GM18519 (cell line): ENCODE measurements around the gene NIF3L1.
"Not testable (repeated sequence)": the region's sequence is repeated elsewhere in the genome, so short reads cannot be mapped to it uniquely, and the experiment has no call there.

Source experiments
- ATAC-seq: cut with Tn5 transposase; IDR thresholded peaks from one replicate; pipeline ENCODE4 v1.9.1; 2021; ENCODE audit warnings: mild to moderate bottlenecking, moderate library complexity; ENCODE audit not compliant: unreplicated experiment, low FRiP score

Gene NIF3L1

DNA sequence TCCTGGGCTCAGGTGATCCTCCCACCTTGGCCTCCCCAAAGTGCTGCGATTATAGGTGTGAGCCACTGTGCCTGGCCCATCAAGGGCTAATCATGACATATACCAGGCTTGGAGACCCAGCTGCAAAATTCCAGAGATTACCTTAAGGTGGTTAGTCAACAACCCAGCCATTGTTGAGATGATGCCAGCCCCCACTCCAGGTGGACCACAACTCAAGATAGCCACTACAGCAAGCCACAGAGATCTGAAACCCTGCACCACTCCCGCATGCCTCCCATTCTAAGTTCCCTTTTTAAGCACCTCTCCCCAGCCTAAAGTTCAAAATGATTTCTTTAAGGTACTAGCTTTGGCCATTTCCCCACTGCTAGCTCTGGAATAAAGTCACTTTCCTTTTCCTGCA is 20.2 kb upstream of the NIF3L1 start:
- ATAC-seq, result no peak

DNA sequence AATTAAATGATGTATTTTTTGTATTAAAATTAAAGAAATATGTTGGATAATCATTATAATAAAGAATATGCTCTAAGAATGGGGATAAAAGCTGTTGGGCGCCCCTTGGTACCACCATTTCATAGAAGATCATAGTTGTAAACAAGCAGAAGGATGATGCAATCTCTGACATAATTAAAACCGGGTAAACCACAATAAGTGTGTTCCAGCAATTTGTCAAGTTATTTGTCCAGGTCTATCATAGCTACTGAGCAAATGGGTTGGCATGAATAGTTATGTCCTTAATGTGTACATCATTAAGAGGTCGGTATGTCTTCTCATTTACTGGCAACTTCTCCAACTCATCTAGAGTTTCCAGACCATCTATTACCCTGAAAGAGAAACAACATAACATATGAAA is 18.0 kb upstream of the NIF3L1 start:
- ATAC-seq, result no peak

DNA sequence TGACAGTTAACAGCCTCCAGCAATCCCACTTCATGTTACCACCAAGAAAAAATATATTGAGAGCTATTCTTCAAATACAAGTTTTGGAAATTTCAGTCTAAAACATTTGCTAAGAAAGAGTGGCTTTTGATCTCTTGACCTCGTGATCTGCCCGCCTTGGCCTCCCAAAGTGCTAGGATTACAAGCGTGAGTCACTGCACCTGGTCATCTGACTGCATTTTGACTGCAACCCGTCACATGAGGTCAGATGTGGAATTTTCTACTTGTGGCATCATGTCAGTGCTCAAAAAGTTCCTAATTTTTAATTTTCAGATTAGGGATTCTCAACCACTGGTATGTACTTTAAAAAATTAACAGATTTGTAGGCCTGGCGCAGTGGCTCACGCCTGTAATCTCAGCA is 15.6 kb upstream of the NIF3L1 start:
- no peak for ATAC-seq

DNA sequence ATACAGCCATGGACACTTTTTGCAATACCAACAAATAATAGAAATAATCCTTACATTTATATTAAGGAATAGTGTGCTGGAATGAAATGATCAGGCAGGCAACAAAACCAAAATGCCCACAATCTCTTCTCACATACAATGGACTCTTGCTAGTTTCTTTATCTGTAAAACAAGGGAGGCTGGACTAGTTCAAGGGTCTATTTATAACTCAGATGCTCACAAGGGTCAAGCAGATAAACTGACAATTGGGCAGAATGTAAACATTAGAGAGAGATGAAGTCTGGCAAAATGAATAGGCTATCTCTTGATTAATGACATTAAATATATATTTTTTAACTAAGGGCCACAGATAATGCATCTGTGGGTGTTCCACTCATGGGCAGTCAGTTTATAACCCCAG is 11.7 kb upstream of the NIF3L1 start:
- no peak for ATAC-seq

DNA sequence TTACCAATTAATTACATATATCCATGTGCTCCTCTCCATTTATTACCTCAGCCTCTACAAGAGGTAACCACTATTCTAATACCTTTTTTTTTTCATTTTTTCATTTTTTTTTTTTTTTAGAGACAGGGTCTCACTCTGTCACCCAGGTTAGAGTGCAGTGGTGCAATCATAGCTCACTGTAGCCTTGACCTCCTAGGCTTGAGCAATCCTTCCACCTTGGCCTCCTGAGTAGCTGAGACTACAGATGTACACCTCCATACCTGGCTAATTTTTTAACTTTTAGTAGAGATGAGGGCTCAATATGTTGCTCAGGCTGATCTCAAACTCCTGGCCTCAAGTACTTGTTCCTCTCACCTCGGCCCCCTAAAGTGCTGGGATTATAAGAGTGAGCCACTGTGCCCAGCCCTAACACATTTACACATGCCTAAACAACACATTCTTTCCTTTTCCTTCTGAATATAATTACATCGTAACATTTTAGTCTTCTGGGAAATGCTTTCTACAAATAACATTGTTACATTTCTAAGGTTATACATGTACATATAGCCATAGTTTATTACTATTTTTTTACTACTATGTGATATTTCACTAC is 10.8 kb upstream of the NIF3L1 start:
- no peak for ATAC-seq

DNA sequence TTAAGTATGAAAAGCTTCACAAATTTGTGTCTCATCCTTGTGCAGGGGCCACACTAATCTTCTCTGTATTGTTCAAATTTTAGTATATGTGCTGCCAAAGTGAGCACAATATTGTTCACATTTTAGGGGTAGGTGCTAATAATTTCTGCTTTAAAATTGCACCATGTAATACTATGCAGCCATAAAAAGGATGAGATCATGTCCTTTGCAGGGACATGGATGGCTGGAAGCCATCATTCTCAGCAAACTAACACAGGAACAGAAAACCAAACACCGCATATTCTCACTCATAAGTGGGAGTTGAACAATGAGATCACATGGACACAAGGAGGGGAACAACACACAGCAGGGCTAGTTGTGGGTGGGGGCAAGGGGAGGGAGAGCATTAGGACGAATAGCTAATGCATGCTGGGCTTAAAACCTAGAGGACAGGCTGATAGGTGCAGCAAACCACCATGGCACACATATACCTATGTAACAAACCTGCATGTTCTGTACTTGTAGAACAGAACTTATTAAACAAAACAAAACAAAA is 7.4 kb upstream of the NIF3L1 start:
- not testable (repeated sequence) for ATAC-seq

DNA sequence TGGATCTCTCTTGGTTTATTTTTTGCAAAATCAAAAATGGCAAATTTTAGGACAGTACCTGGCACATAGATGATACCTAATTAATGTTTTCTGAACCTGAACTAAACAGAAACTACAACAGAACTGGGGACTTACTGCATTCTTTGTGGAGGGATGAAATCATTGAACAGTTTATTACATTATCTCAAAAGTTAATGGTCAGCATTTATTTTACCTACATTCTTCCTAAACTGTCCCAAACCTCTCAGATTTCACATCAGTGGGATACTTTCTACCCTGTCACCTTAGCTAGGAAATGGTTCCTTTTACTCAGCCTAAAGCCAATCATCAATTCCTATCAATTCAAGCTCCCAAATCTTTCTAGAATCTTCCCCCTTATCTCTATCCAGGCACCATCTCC is 10.3 kb downstream of the NIF3L1 start:
- ATAC-seq, result no peak

DNA sequence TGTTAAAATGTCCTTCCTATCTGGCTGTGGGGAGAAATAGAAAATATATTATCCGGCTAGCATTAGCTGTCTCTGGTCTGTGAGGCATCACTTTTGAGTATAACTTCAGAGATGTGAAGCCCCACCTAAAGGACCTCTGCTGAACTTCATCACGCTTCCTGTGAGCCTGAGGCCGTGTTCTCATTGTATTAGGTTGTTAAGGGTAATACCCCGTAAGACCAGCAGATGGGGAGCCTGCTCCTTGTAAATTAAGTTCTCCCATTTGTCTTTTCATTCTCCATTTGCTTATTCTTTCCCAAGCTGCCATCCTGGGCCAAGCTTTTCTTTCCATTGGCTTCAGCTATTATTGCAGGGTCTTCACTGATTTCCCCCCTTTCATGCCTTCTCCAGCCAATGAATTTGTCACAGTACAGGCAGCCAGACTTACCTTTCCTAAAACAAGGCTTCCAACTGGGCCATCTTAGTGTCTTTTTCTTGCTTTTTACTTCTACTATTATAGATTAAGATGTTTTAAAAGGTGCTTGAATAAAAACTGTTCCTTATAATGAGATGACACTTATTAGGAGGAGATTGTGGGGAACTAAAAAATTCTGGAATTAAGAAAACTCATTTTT is 12.4 kb downstream of the NIF3L1 start:
- peak; percentile 93 for ATAC-seq

DNA sequence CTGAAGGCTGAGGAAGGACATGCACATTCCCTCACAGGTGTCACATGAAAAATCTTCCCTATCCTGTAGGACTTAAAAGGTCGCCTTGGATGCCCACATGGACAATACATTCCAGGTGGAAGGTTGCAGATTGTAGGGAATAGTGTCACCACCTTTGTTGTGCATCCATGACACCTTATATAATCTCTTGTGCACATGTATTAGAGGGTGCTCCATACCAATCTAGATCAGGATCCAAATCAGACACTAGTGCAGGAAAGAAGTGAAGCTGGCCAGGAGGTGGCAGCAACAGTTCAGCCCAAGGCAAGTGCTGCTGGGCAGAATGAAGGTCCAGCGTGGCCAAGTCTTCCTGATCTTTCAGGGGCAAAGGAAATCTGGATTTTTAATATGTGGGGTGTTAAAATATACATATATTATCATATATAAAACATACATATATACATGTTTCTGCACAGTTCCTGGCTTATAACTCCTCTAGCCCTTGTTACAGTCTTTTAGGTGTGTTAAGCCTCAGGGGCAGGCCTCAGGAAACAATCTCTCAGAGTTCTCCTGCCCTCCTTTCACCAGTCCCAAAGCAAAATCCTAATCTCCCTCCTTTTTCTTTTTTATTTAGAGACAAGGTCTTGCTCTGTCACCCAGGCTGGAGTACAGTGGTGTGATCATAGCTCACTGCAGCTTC is 16.6 kb downstream of the NIF3L1 start:
- ATAC-seq, result no peak

DNA sequence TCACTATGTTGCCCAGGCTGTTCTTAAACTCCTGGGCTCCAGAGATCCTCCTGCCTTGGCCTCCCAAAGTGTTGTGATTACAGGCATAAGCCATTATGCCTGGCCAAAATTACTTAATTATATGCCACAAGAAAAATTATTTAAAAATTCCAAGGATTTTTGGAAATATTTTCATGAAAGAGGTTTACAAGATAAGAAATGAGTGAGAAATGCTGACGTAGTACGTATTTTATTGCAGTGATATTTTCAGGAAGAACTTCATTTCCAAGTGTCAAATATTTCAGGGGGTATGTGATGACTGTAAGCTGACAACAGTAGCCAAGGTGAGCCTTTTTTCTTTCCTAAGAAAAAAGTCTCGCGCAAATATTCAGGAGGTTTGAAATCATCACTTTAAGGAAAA is 20.8 kb downstream of the NIF3L1 start:
- ATAC-seq, result no peak

DNA sequence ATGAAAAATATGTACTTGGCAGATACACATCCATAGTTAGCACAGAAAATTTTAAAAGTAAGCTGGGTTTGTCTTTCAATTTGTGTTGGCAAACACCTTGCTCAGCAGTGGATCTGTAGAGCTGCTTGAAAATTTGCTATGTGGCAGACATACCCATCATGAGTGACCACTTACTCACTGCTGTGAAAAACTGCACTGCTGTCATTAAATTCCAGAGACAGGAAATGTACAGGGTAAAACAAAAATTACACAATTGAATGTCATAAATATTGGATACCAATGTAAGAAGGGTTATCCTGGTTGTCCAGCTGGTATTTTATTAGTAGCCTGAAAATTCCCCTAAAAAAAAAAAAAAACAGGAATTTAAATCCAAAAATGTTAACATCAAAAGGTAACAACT is 24.5 kb downstream of the NIF3L1 start:
- no peak for ATAC-seq

DNA sequence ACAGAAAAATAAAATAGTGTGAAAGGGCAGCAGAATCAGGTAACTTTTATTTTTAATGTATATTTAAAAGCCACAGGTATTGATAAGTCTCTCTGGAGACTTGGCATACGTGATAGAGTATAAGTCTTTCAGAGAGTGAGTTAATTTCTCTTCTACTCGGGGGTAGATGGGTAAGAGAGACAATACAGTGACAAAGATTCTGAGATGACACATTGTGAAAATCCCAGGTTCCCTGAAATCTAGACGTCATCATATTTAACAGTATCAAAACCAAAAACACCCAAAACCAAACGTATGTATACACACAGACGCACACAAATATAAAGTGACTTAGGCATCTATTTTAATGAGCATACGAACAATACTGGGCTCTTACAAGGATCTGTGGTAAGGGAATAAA is 33.3 kb downstream of the NIF3L1 start:
- ATAC-seq, result no peak

DNA sequence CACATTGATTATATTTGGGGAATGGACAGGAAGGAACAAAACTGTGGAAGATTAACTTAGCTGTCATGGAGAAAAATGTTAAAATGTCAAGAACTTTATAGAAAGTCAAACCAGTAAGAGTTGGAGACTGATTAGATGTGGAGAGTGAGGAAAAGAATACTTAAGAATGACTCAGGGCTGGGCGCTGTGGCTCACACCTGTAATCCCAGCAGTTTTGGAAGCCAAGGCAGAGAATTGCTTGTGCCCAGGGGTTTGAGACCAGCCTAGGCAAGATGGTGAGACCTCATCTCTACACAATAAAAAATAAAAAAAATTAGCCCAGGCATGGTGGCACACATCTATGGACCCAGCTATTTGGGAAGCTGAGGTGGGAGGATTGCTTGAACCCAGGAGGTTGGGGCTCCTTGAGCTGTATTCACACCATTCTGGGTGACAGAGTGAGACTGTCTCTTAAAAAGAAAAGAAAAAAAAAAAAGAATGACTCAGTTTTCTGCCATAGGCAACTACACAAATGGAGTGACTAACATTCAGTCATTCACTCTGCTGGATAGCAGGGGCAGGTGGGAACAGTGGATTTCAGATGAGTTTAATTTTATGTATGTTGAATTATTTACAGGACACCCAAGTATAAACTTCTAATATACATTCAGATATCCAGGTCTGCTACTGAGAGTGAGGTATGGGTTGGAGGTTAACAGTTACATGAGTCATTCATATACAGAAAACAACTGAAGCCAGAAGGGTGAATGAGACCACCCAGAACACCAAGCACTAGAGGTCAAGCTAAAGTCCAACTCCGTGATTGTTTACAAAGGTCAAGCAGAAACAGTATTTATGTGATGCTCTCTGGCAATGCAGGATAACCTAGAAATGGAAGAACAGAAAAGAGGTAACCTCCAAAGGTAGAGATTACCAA is 40.4 kb downstream of the NIF3L1 start:
- ATAC-seq, result no peak

DNA sequence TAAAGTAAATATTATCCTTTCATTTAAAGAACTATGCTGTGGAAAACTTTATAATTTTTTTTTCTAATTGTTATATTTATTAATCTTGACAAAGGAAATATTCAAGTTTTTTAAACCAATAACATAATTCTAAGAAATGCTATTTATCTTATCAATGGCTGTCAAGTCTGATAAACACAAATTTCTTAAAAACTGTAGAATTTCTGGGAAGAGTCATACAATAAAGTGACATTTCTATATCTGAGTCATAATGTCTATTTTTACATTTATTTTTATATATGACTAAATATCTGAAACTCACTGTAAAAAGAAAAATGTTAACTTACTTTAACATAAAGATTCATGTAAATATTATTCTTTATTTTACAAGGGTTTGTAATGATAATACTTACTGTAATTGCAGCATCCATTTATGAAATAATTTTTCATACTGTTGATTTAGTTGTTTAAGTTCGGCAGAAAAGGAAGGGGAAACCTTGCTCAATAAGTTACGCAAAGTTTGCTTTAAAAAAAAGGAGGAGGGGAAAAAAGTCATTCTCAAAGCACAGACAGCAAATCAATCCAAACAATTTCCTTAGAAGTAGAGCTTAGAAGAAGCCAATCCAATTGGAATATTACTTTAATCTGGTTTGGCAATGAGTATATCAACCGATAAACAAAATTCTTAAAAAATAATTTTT is 41.9 kb downstream of the NIF3L1 start:
- no peak for ATAC-seq

DNA sequence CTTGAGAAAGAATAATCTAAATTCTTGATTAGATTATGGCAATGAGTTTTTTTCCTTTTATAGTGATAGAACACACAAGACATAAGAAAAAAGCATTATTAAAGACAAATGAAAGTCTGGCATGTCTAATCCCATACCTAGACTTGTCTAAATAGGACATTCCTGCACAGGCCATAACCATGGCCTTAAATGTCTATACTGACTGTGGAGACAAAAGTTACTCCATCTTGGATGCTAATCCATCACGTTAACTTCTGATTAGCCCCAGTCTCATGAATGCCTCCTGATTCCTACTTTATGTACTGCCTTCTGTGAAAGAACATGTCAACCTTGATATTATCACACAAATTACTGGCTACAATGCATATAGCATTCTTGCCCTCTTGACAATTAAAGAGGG is 50.7 kb downstream of the NIF3L1 start:
- ATAC-seq, result no peak

DNA sequence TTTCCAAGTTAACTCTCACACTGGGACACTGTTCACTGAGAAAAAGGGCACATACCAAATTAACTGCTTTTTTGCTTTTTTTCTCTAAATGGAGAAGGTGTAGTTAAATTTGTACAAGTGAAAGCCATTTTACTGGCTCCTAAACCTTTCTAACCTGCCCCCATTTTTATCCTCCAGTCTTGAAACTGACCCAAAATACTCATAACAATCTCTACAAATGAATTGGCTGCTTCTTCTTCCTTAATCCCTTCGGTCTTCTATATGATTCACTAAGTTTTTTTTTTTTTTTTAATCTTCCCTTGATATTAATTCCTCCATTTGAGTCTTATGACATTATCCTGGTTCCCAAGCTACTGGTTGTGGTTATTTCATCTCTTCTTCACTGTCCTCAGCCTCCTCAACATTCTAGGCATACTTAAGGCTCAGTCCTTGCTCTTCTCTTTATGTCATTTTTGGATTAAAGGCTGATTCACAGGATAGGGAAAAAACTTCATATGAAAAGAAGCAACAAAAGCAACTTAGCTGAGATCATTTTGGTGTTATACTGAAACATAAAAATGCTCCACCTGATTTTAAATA is 54.4 kb downstream of the NIF3L1 start:
- ATAC-seq, result no peak

DNA sequence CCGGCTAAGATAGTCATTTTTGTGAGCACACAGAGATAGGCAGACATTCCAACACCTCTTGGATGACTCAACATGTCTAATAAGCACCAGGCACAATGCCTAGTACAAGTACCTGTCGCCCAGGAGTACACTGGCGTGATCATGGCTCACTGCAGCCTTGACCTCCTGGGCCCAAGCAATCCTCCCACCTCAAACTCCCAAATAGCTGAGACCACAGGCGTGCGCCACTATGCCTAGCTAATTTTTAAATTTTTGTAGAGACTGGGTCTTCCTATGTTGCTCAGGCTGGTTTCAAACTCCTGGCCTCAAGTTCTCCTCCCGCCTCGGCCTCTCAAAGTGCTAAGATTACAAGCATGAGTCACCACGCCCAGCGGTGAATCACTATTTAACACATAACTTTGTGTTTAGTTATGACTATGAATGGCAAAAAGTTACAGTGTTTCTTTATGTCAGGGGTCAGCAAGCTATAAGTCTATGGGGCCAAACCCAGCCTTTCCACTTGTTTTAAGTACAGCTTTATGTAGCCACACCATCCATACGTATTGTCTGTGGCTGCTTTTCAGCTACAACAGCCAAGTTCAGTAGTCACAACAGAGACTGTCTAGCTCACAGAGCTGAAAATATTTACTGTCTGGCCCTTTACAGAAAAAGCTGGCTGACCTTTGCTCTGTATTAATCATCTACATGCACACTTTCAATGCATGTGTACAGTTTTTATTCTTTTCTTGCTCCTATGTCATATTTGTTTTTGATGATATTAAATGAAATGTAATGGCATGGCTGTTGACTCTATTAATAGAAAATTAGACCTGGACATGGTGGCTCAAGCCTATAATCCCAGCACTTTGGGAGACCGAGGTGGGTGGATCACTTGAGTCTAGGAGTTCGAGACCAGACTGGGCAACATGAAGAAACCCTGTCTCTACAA is 55.6 kb downstream of the NIF3L1 start:
- ATAC-seq, result no peak

DNA sequence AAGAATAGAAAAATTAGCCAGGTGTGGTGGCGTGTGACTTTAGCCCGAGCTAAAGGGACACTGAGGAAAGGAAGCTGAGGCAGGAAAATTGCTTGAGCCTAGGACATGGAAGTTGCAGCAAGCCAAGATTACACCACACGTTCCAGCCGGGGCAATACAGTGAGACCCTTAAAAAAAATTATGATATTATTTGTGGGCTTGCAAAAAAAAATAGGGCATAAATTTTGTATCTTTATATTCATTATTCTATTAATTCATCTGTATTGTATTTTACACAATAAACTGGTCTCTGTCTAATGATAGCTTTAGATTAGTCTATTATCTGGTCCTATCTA is 56.2 kb downstream of the NIF3L1 start:
- ATAC-seq, result no peak

DNA sequence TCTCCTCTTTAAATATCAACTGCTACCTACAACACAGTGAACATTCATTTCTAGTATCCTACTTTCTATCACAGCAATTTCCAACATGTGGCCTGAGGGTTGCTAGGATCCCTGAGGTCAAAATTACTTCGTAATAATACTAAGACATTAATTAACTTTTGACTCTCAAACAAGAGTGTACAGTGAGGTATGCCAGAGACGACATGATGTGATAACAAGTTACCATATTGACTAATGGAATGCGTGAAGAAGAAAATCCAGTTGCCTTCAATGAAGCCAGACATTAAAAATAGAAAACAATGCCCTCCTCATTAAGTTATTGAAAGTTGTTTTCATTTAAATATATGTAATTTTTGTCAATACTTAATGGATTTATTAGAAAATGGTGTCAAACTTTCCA is 61.2 kb downstream of the NIF3L1 start:
- ATAC-seq, result no peak
